ENCODE data around the gene TMPRSS9.
"Not testable (repeated sequence)": the region's sequence is repeated elsewhere in the genome, so short reads cannot be mapped to it uniquely, and the experiment has no call there.

The TMPRSS9 gene

DNA sequence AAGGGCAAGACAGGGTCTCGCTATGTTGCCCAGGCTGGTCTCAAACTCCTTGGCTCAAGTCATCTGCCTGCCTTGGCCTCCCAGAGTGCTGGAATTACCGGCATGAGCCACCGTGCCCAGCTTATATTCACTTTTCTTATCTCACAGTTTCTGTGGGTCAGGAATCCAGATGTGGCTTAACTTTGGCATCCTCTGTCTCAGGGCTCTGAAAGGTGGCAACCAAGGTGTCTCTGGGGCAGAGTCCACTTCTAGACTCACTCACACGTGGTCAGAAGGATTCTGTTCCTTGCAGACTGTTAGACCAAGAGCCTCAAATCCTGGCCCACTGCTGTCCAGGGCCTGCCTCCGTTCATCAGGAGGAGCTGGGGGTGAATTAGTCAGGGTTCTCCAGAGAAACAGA, 104.3 kb downstream of the TMPRSS9 start:
- no peak for DNase-seq (ENCODE audit: low spot score)
- TF ChIP-seq, protein P1, sequence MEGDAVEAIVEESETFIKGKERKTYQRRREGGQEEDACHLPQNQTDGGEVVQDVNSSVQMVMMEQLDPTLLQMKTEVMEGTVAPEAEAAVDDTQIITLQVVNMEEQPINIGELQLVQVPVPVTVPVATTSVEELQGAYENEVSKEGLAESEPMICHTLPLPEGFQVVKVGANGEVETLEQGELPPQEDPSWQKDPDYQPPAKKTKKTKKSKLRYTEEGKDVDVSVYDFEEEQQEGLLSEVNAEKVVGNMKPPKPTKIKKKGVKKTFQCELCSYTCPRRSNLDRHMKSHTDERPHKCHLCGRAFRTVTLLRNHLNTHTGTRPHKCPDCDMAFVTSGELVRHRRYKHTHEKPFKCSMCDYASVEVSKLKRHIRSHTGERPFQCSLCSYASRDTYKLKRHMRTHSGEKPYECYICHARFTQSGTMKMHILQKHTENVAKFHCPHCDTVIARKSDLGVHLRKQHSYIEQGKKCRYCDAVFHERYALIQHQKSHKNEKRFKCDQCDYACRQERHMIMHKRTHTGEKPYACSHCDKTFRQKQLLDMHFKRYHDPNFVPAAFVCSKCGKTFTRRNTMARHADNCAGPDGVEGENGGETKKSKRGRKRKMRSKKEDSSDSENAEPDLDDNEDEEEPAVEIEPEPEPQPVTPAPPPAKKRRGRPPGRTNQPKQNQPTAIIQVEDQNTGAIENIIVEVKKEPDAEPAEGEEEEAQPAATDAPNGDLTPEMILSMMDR (IDR thresholded peaks at IDR 0.05; ENCODE audit: extremely low read depth, insufficient read depth, missing control alignments): no peak
- in situ Hi-C loops (cut with MboI; ENCODE audit: low pct_unique_long_range_greater_than_20kb, low sequenced_read_pairs, unreplicated experiment): no loop called here

DNA sequence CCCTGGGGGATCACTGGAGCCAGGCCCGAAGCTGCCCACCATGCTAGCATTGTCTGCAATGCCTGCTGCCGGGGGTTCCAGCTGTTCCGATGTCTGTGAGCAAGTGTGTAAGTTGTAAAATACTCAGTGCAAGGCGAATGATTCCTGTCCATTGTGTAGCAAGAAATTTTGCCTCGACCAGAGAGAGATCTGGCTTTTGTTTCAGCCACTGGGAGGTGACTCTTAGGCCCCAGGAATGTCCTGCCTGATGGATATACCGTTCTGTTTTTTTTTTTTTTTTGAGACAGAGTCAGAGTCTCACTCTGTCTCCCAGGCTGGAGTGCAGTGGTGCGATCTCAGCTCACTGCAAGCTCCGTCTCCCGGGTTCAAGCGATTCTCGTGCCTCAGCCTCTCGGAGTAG, 108.5 kb downstream of the TMPRSS9 start:
- in situ Hi-C loops (cut with MboI; ENCODE audit: low pct_unique_long_range_greater_than_20kb, low sequenced_read_pairs, unreplicated experiment): no loop called here
- DNase-seq (ENCODE audit: low spot score): no peak
- TF ChIP-seq, protein P1 (IDR thresholded peaks at IDR 0.05; ENCODE audit: extremely low read depth, insufficient read depth, missing control alignments): no peak

DNA sequence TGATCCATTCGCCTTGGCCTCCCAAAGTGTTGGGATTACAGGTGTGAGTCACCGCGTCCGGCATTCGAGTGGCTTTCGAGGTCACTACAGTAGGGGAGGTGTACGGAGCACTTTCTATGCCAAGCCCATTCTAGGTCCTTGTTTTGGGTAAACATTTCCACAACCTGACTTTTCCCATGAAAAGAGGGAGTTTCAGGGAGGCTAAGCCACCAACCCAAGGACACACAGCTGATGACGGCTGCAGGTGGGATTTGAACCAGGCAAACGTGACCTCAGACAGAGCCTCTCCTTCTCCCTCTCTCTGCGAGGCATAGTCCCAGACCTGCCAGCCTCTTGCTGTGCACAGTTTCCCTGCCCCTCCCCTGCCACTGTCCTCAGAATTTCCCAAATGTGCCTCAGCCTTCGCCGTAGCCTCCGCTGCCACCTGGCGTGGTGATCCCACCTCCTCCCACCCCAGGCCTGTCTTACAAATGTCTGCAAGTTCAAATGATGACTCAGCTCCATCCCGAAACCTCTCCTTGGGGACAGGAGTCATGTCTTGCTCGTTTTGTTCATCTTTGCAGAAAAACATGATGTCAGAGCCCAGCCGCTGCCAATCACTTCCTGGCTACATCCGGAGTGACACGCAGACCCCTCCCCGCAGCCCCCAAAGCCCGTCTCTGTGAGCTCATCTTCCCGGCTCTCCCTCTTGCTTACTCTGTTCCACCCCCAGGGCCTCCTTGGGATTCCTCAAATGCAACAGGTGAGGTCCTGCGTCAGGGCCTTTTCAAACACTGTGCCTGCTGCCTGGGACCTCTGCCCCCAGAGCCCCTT, 109.2 kb downstream of the TMPRSS9 start:
- TF ChIP-seq, protein P1 (IDR thresholded peaks at IDR 0.05; ENCODE audit: extremely low read depth, insufficient read depth, missing control alignments): no peak
- no peak for DNase-seq (ENCODE audit: low spot score)
- in situ Hi-C loops (cut with MboI; ENCODE audit: low pct_unique_long_range_greater_than_20kb, low sequenced_read_pairs, unreplicated experiment): no loop called here

DNA sequence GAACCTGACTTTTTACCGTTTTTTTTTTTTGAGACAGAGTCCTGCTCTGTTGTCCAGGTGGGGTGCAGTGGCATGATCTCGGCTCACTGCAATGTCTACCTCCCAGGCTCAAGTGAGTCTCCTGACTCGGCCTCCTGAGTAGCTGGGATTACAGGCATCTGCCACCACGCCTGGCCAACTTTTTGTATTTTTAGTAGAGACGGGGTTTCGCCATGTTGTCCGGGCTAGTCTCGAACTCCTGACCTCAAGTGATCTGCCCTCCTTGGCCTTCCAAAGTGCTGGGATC, 109.8 kb downstream of the TMPRSS9 start:
- in situ Hi-C loops (cut with MboI; ENCODE audit: low pct_unique_long_range_greater_than_20kb, low sequenced_read_pairs, unreplicated experiment): loop anchor here (5.0 kb wide), 1 partner anchor 142 kb away; no protein-coding TSS in a partner anchor
- DNase-seq (ENCODE audit: low spot score): not testable (repeated sequence)

DNA sequence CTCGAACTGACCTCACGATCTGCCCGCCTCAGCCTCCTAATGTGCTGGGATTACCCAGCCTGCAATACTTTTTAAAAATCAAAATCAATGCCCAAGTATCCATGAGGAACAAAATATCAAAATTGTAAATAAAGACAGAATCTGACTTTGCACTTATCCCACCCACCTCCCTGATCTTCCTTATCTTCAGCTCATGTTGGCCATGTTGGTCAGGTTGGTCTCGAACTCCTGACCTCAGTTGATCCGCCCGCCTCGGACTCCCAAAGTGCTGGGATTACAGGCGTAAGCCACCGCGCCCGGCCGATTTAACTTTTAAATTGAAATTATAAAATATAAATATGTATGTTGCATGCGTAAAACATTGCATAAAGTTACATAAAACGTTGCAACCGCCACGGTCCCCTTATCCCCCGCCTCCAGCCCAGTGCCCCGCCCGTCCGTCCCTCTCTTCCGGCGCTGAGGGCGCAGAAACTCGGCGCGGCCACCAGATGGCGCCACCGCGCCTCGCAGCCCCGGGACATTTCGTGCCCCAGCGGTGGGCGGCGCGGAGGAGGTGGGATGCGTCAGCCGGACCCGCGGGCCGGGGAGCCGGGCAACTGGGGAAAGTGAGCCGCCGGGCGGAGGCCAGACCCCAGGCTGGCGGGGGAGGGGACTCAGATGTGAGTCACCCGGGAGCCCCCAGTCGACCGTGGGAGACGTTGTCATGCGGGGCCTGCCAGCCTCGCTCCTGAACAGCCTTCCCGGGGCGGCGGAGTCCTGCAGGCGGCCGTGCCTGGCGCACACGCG, 114.4 kb downstream of the TMPRSS9 start:
- in situ Hi-C loops (cut with MboI; ENCODE audit: low pct_unique_long_range_greater_than_20kb, low sequenced_read_pairs, unreplicated experiment): loop anchor here (5.0 kb wide), 1 partner anchor 138 kb away; no protein-coding TSS in a partner anchor
- TF ChIP-seq, protein P1 (IDR thresholded peaks at IDR 0.05; ENCODE audit: extremely low read depth, insufficient read depth, missing control alignments): peak; percentile 97
- peak; percentile 90 for DNase-seq (ENCODE audit: low spot score)

DNA sequence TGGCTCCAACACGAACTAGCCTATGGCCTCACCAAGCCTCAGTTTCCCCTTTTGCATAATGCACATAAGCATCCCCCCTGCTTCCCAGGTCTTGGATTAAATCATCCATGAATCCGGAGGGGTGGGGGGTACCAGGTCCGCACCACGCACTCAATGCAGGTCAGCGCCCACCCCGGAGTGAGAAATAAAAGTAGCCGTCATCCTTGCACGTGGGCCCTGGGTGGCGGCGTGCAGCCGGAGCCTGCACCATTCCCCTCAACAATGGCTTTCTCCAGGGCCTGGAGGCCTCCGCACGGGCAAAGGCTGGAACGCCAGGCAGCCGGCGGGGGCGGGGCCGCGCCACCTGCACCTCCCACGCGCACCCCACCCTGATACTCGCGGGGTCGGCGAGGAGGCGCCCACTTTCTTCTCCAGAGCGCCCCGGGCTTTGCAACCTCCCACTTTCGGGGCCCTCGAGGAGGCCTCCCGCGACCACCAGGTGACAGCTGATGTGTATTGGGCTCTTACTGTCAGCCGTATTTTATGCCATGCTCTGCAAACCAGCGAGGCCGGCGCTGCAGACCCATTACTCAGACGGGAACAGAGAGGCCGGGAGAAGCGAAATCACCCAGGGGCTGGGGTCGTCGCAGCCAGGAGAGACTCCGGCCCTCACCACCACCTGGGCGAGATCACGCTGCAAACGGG, 115.1 kb downstream of the TMPRSS9 start:
- DNase-seq (ENCODE audit: low spot score): peak; percentile 84
- in situ Hi-C loops (cut with MboI; ENCODE audit: low pct_unique_long_range_greater_than_20kb, low sequenced_read_pairs, unreplicated experiment): no loop called here
- TF ChIP-seq, protein P1 (IDR thresholded peaks at IDR 0.05; ENCODE audit: extremely low read depth, insufficient read depth, missing control alignments): no peak

All from GM13977 (cell line).